HepG2 (cell line): ENCODE data around the gene IARS2. TPM values are rescaled to one million over a fixed set of nuclear protein-coding genes. Genes with fewer than 3 reads are reported as not detected.

ENCODE experiments used
- MXI1 ChIP-seq: IDR thresholded peaks from 3 replicates; pipeline ENCODE4 v1.6.1; 2012; ENCODE audit warnings: low read depth, low read length, inconsistent platforms, borderline replicate concordance
- TCF12 ChIP-seq, 2 experiments: fragments of 450-650 bp in 1 of 2; sonication (generic) in 1 of 2; formaldehyde crosslinking in 1 of 2; IDR thresholded peaks; 2 replicates each; pipeline versions ENCODE4 v1.6.1 to v1.8.0; 2017 to 2022; ENCODE audit warnings: antibody characterized with exemption in 1 of 2, mild to moderate bottlenecking in 1 of 2, missing genetic modification reagents in 1 of 2, moderate library complexity in 1 of 2
- ZNF143 ChIP-seq: sonication (generic); formaldehyde crosslinking; IDR thresholded peaks from 2 replicates; pipeline ENCODE4 v1.4.0; 2020; ENCODE audit warnings: missing genetic modification reagents
- ZNF207 ChIP-seq: fragments of 450-650 bp; IDR thresholded peaks from 2 replicates; pipeline ENCODE4 v1.6.1; 2016; ENCODE audit warnings: antibody characterized with exemption, borderline replicate concordance
- ZNF530 ChIP-seq: sonication (generic); formaldehyde crosslinking; IDR thresholded peaks from 2 replicates; pipeline ENCODE4 v1.5.0; 2020; ENCODE audit warnings: low read depth, mild to moderate bottlenecking, missing genetic modification reagents
- ZNF569 ChIP-seq: sonication (generic); formaldehyde crosslinking; IDR thresholded peaks from 2 replicates; pipeline ENCODE4 v1.5.0; 2020; ENCODE audit warnings: mild to moderate bottlenecking, missing genetic modification reagents, moderate library complexity, borderline replicate concordance
- ZNF709 ChIP-seq: sonication (generic); formaldehyde crosslinking; IDR thresholded peaks from 2 replicates; pipeline ENCODE4 v1.5.0; 2020; ENCODE audit warnings: mild to moderate bottlenecking, missing genetic modification reagents
- polyA plus RNA-seq, 8 experiments: library from polyadenylated mRNA; depleted of rRNA in 3 of 8; stranded (reverse) in 7 of 8; unstranded in 1 of 8; fragments of >200 nt; fragmentation: Illumina TruSeq in 4 of 8; extraction: Trizol in 4 of 8; gene quantifications; 2 replicates each; pipeline versions ENCODE4 v1.2.1 to v1.2.3, GENCODE V29; 2011 to 2016; ENCODE audit warnings: low read depth in 4 of 8, missing spikeins in 1 of 8, mixed read lengths in 1 of 8; ENCODE audit not compliant: insufficient read depth in 1 of 8
- total RNA-seq, 5 experiments: library from RNA; depleted of rRNA; stranded (reverse); fragments of >200 nt; fragmentation: Illumina TruSeq; extraction: Trizol; gene quantifications; 2 replicates each; pipeline ENCODE4 v1.2.3, GENCODE V29; 2016; ENCODE audit warnings: low read depth in 1 of 5
- TF ChIP-seq, protein P1 (sequence below): sonication (generic); formaldehyde crosslinking; IDR thresholded peaks from 2 replicates; pipeline ENCODE4 v1.8.0; 2022; ENCODE audit warnings: missing genetic modification reagents, mild to moderate bottlenecking, borderline replicate concordance
- TF ChIP-seq, protein P2 (sequence below): sonication (generic); formaldehyde crosslinking; IDR thresholded peaks from 2 replicates; pipeline ENCODE4 v1.8.0; 2022; ENCODE audit warnings: mild to moderate bottlenecking, missing genetic modification reagents
- TF ChIP-seq, protein P3 (sequence below): sonication (generic); formaldehyde crosslinking; conservative IDR thresholded peaks from 2 replicates; pipeline ENCODE4 v1.8.0; 2022; ENCODE audit warnings: low read depth, missing genetic modification reagents
- TF ChIP-seq, protein P4 (sequence below): sonication (generic); formaldehyde crosslinking; IDR thresholded peaks from 2 replicates; pipeline ENCODE4 v1.4.0; 2020; ENCODE audit warnings: missing genetic modification reagents, borderline replicate concordance
- TF ChIP-seq, protein P5 (sequence below): sonication (generic); formaldehyde crosslinking; IDR thresholded peaks from 2 replicates; pipeline ENCODE4 v1.5.0; 2020; ENCODE audit warnings: missing genetic modification reagents

IARS2 gene
- total and polyA plus RNA-seq, 2 of the 13 experiments (the other 11 are each of a cell fraction or from before 2014, with no cell fraction given), result 28.6 to 122 TPM

DNA sequence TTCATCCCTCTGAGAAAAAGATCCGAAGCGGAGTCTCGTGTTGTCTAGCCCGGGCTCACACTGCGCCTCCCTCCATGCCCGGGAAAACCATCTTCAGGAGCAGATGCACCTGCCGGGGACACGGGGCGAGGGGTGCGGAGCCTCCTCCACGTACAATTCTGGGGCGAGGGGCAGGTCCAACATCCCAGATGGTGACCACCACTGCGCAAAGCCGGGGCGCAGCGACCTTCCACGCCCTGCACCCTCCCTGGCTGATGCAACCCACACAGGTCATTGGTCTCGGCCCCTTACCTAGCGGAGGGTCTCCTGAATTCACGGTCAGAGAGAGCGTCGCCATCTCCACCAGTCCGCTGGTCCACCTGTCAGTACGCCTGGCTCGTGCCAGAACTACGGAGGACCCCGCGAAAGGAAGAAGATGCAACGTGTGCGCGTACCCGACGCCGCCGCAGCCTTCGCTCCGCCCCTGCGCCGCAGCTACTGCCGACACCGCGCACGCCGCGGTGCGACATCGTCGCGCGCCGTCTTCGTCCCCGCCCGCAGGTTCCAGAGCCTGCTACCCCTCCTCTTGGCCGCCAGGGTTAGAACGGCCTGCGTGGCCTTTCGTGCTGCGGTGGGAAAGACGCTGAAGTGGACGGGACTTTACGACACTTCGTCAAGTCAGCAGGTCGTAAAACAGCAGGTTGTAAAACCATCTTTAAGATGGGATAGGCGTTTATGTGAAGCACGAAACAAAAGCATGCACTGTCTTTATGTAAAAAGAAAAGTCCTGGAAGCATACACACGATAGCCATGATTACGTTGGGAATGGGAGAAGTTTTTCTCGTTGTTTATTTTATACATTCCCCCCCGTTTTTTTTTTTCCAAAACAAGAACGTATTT lies 47.6 kb upstream of the IARS2 start, which contains the start of gene EPRS1 (continued):
- TF ChIP-seq, protein P1, sequence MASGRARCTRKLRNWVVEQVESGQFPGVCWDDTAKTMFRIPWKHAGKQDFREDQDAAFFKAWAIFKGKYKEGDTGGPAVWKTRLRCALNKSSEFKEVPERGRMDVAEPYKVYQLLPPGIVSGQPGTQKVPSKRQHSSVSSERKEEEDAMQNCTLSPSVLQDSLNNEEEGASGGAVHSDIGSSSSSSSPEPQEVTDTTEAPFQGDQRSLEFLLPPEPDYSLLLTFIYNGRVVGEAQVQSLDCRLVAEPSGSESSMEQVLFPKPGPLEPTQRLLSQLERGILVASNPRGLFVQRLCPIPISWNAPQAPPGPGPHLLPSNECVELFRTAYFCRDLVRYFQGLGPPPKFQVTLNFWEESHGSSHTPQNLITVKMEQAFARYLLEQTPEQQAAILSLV (CRISPR knock-in tag), result peak; percentile 97
- TF ChIP-seq TCF12 (IDR thresholded peaks at IDR 0.05) (no peak), TCF12 (CRISPR knock-in tag; IDR thresholded peaks at IDR 0.05) (peak; percentile 47; the same call in 1 of the 2 replicates), ZNF143 (CRISPR knock-in tag) (peak; percentile 26; the same call in 1 of the 2 replicates), ZNF207 (no peak), ZNF709 (CRISPR knock-in tag) (peak; percentile 84), ZNF530 (CRISPR knock-in tag) (no peak), ZNF569 (no peak), MXI1 (peak; percentile 90; the same call in 1 of the 3 replicates)
- TF ChIP-seq, protein P2, sequence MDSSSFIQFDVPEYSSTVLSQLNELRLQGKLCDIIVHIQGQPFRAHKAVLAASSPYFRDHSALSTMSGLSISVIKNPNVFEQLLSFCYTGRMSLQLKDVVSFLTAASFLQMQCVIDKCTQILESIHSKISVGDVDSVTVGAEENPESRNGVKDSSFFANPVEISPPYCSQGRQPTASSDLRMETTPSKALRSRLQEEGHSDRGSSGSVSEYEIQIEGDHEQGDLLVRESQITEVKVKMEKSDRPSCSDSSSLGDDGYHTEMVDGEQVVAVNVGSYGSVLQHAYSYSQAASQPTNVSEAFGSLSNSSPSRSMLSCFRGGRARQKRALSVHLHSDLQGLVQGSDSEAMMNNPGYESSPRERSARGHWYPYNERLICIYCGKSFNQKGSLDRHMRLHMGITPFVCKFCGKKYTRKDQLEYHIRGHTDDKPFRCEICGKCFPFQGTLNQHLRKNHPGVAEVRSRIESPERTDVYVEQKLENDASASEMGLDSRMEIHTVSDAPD (CRISPR knock-in tag), result peak; percentile 68; the same call in 1 of the 2 replicates
- TF ChIP-seq, protein P3, sequence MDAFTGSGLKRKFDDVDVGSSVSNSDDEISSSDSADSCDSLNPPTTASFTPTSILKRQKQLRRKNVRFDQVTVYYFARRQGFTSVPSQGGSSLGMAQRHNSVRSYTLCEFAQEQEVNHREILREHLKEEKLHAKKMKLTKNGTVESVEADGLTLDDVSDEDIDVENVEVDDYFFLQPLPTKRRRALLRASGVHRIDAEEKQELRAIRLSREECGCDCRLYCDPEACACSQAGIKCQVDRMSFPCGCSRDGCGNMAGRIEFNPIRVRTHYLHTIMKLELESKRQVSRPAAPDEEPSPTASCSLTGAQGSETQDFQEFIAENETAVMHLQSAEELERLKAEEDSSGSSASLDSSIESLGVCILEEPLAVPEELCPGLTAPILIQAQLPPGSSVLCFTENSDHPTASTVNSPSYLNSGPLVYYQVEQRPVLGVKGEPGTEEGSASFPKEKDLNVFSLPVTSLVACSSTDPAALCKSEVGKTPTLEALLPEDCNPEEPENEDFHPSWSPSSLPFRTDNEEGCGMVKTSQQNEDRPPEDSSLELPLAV (CRISPR knock-in tag), result no peak
- TF ChIP-seq, protein P4, sequence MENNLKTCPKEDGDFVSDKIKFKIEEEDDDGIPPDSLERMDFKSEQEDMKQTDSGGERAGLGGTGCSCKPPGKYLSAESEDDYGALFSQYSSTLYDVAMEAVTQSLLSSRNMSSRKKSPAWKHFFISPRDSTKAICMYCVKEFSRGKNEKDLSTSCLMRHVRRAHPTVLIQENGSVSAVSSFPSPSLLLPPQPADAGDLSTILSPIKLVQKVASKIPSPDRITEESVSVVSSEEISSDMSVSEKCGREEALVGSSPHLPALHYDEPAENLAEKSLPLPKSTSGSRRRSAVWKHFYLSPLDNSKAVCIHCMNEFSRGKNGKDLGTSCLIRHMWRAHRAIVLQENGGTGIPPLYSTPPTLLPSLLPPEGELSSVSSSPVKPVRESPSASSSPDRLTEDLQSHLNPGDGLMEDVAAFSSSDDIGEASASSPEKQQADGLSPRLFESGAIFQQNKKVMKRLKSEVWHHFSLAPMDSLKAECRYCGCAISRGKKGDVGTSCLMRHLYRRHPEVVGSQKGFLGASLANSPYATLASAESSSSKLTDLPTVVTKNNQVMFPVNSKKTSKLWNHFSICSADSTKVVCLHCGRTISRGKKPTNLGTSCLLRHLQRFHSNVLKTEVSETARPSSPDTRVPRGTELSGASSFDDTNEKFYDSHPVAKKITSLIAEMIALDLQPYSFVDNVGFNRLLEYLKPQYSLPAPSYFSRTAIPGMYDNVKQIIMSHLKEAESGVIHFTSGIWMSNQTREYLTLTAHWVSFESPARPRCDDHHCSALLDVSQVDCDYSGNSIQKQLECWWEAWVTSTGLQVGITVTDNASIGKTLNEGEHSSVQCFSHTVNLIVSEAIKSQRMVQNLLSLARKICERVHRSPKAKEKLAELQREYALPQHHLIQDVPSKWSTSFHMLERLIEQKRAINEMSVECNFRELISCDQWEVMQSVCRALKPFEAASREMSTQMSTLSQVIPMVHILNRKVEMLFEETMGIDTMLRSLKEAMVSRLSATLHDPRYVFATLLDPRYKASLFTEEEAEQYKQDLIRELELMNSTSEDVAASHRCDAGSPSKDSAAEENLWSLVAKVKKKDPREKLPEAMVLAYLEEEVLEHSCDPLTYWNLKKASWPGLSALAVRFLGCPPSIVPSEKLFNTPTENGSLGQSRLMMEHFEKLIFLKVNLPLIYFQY, result 0 out of 2 replicates have a peak, but pooled peaks have one; percentile 48
- TF ChIP-seq, protein P5, sequence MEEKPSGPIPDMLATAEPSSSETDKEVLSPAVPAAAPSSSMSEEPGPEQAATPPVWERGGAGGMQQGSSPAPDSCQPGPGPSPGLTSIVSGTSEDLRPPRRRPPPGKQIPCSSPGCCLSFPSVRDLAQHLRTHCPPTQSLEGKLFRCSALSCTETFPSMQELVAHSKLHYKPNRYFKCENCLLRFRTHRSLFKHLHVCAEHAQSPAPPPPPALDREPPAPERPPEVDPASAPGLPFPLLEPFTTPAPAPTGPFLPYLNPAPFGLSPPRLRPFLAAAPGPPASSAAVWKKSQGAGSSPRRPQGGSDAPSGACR, result no peak
